ENCODE measurements around the gene RANBP1. TPM values are rescaled to one million over a fixed set of nuclear protein-coding genes. Genes with fewer than 3 reads are reported as not detected.

The RANBP1 gene
- total RNA-seq, 1 donor from 2014 or later, result 213 TPM

GRCh38 chr22:20107951-20108756 lies 7.8 kb upstream of the RANBP1 start:
- no peak for DNase-seq (ENCODE audit: low read depth, low spot score)

DNA sequence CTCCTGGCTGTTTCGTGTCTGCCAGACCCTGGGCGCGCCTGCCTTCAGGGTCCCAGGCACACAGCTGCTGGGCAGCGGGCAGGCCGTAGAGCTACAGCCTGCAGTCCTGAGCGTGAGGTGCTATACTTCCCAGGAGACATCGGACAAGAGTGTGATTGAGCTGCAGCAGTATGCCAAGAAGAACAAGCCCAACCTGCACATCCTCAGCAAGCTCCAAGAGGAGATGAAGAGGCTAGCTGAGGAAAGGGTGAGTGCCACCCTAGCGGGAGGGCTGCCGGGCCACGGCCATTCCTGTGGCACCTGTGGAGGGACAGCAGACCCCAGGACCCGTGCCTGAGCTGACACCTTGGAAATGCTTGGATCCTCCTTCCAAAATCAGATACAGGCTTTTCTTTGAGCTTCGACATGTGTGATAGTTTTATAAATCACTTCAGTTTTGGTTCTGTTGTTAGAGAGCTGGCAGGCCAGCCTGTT lies 7.1 kb upstream of the RANBP1 start:
- DNase-seq (ENCODE audit: low read depth, low spot score), result no peak

DNA sequence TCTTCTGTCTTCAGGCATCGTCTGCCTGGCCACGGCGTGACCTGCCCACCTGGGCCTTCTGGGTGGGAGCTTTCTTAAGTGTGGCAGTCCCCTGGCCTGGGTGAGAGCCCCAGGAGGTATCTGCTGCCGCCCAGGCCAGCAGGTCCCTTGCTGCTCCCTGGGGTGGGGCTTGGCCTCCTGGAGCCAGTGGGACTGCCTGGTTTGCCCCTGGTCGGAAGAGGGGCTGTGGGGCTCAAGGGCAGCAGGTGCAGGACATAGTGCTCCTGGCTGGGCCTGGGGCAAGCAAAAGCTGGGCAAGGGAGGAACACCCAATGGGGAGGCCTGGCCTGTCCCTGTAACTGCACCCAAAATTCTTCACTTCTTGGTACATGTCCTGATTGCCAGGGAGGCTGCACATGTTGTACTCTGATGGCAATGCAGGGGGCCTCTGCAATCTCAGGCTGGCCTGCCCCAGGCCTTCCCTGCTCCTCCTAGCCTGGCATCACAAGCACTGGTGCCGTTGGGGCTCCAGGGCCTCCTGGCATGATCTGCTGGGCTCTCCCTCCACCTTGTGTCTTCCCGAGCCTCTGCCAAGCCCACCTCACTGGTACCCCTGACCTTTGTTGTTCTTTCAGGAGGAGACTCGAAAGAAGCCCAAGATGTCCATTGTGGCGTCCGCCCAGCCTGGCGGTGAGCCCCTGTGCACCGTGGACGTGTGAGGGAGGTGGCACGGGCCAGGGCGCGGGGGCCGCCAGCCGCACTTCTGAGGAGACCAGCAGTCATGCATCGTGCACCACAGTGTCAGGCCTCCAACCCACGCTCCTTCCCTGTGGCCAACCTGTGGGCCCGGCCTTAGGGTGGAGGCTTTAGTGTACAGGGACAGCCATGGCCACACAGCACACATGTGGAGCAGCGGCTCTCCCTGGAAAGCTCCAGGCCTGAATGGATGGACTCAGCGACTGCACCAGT lies 6.2 kb upstream of the RANBP1 start:
- DNase-seq (ENCODE audit: low read depth, low spot score), result no peak

GRCh38 chr22:20110359-20110985 lies 5.4 kb upstream of the RANBP1 start:
- DNase-seq (ENCODE audit: low read depth, low spot score), result no peak

GRCh38 chr22:20111045-20111688 lies 4.7 kb upstream of the RANBP1 start:
- no peak for DNase-seq (ENCODE audit: low read depth, low spot score)

- no peak for DNase-seq (ENCODE audit: low read depth, low spot score)
Observed at GRCh38 chr22:20111689-20112622, 3.9 kb upstream of the RANBP1 start.

GRCh38 chr22:20112623-20113511 lies 3.0 kb upstream of the RANBP1 start:
- no peak for DNase-seq (ENCODE audit: low read depth, low spot score)

- DNase-seq (ENCODE audit: low read depth, low spot score), result no peak
Observed at GRCh38 chr22:20113551-20114310, 2.2 kb upstream of the RANBP1 start.

DNA sequence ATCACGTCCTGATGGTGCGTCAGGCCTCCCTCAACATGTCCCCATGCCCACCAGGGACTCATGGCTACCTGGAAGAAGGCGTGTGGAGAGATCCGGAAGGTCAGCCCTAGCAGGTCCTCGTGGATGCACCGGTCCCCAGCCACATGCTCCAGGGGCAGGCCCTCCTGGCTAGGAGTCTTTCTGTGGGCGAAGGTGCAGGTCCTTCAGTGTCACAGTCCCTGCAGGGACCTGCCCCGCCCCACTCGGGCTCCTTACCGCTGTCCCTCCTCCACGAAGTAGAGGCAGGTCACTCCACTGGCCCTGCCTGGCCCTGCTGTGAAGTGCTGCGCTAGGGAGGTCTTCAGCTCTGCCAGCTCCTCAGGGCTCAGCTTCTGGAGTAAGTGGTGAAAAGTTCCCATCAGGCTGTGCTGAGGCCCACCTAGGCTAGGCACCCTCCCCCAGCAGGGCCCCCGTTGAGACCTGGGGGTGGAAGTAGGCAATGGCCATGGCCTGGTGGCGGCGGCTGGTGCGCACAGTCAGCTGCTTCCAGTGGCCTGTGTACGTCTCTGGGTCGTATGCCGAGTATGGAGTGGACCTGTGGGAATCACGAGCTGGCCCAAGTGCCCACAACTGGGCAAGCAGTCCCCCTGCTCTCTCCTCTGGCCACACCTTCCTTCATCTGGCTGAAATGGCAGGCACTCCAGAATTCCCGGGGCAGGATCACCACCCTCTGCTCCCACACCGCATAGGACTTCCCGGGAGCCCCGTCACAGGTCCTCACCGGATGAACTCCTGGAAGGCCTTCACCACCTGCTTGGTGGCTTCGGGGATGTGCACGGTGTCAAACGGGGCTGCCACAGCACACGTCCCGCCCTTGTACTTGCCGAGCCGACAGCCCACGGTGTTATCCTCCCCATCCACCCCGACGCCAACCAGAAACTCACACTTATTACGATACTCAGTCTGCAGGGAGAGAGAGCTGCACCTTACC lies 1.1 kb upstream of the RANBP1 start:
- no peak for DNase-seq (ENCODE audit: low read depth, low spot score)

DNA sequence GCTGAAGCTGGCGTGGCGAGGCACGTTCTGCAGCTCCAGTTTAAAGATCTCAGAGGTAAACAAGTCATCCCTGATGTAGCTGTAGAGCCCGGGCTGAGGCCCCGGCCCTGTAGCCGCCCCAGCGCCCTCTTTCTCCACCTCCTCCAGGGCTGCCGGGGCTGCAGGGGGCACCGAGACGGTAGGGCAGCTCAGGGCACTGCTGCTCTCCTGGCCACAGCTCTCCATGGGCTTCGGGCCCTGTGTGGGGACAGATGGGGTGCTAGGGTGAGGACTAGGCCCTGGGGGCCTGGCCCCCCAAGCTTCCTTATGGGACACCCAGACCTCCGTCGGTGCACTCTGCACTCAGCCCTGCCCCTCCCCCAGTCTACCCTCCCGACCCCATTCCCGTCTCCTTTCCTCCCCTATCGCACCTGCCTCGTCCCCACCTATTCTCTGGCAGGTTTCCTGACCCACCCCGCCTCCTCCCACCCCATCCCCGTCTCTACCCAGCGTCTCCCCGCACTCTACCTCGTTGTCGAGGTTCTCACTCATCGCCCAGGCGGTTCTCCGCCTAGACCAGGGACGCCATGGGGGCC lies 559 bp downstream of the RANBP1 start:
- DNase-seq (ENCODE audit: low read depth, low spot score), result no peak

DNA sequence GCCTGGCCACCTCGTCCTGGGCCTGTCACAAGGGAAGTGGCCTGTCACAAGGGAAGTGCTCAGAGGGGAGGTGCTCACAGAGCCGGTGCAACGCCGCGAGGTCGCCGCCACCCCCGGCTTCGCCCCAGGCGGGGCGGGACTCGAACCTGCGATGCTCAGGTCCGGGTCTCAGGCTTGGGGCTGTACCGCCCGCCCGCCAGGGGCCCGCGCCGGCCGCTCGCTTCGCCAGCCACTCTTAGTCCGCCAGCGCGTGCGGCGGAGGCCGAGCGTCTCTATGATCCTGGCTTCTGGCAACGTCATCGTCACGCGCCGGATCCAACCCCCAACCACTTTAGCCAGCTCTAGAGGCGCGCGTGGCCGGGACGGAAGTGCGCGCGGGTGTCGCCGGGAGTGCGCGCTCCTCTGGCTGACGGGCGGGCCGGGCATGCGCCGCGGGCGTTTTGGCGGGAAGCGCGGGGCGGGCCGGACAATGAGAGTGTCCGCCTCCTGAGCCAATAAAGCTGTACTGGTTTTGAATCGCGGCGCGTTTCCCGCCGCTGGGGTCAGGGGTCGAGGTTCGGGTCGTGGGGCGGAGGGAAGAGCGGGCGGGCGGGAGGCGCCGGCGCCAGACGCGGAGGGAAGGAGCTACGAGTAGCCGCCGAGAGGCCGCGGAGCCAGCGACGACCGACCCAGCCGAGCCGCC lies 1.2 kb downstream of the RANBP1 start, which contains the start of gene TRMT2A:
Gene TRMT2A, minus strand, starts transcription at position 276 of the 682 bp plus-strand sequence. CDS start 320 bp downstream, outside the sequence.
- DNase-seq (ENCODE audit: low read depth, low spot score), result peak; percentile 97

DNA sequence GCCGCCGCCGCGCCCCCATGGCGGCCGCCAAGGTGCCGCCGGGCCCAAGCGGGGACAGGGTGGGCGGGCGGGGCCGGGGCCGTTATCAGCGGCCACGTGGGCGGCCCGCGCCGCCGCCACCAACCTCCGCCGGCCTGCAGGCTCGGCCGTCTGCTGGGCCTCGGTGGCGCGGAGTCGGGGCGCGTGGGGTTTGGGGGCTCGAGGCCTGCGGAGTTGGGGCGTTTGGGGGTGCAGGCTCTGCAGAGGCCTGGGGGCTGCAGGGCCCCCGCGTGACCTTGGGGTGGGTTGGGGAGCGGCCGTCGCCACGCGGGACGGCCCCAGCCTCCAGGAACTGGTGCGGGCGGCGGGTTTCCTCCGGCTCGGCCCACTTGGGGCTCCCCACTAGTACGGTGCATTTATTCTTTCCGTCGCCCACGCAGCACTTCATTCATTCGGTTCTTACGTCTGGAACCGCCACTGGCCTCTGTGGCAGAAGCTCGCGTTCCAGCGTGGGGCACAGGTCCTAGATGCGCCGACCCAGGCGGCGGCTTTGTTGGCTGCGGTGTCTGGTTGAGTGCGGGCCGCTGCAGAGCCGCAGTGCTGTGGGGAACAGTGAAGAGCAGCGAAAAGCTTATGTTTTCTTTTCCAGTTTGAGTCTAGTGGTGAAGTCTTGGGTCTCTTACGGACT lies 1.9 kb downstream of the RANBP1 start:
- no peak for DNase-seq (ENCODE audit: low read depth, low spot score)

DNA sequence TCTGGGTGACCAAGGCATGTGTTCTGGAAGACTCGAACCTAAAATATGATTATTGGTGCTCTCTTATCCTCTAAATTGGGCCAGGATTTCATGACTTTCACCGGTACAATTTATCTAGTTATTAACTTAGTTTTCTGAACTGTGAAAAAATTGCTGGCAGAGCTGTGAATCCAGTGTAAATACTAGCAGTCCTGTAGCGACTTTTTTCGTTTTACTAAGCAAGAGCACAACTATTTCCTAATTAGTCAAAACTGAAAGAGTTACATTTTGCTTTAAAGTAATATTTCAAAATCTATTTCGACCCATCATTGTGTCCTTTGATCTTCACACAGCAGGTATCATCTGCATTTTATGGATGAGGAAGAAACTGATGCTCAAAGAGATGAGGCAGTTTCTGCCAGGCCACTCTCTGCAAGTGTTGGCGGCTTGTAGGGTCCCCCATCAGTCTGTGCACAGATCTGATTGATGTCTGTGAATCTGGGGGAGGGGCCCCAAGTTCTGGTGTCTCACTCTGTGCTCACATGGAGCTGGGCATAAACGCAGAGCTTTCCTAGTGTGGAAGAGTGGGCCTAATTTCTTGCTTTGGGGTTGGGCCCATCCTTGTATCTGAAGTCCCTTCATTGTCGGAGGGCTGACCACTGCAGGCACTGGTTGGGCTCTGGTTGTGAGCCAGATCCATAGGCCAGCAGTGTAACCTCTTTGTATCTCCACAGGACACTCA lies 2.6 kb downstream of the RANBP1 start:
- no peak for DNase-seq (ENCODE audit: low read depth, low spot score)

GRCh38 chr22:20121856-20122415 lies 6.0 kb downstream of the RANBP1 start:
- DNase-seq (ENCODE audit: low read depth, low spot score), result no peak

All from pulmonary artery endothelial cell (primary cell).